Neural cell (in vitro differentiated cells): Measurements from ENCODE around the gene PPP2R2B.
A peak's percentile ranks its signal among the peaks of the same experiment; 100 is the strongest.

Source experiments
- EP300 ChIP-seq: fragments of 450-650 bp; conservative IDR thresholded peaks from 2 replicates; pipeline ENCODE4 v1.6.1; 2014; ENCODE audit warnings: antibody characterized with exemption, mild to moderate bottlenecking, moderate library complexity; ENCODE audit not compliant: poor library complexity, severe bottlenecking
- EZH2 ChIP-seq: fragments of 200-600, 300-800 bp; shearing (Covaris generic), sonication (generic); IDR thresholded peaks from 2 replicates; pipeline ENCODE4 v1.6.1; 2014; ENCODE audit warnings: antibody characterized with exemption, low read length, borderline replicate concordance, mild to moderate bottlenecking; ENCODE audit not compliant: insufficient read depth, poor library complexity, severe bottlenecking
- TF ChIP-seq, protein P1 (sequence below): fragments of 450-650 bp; IDR thresholded peaks from 2 replicates; pipeline ENCODE4 v1.5.1; 2014; ENCODE audit warnings: antibody characterized with exemption, mild to moderate bottlenecking, moderate library complexity; ENCODE audit not compliant: poor library complexity, severe bottlenecking

DNA sequence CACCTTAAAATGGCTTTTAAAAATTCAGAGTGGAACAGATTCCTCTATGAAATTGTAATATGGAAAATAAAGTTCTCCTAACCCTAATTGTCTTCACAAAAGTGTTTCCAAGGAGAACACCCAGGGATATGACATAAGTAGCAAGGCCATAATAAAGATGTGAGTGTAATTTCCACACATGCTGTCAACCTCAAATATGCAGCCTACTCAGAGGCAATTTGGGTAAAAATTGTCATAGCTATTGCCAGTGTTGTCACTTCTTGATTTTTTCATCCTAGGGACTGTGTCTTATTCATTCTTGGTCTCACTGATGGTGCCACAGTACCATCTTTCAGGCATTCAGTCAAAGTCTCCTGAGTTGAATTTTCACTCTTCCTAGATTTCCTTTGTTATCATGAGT is 100.3 kb downstream of the PPP2R2B start:
- TF ChIP-seq, protein P1, sequence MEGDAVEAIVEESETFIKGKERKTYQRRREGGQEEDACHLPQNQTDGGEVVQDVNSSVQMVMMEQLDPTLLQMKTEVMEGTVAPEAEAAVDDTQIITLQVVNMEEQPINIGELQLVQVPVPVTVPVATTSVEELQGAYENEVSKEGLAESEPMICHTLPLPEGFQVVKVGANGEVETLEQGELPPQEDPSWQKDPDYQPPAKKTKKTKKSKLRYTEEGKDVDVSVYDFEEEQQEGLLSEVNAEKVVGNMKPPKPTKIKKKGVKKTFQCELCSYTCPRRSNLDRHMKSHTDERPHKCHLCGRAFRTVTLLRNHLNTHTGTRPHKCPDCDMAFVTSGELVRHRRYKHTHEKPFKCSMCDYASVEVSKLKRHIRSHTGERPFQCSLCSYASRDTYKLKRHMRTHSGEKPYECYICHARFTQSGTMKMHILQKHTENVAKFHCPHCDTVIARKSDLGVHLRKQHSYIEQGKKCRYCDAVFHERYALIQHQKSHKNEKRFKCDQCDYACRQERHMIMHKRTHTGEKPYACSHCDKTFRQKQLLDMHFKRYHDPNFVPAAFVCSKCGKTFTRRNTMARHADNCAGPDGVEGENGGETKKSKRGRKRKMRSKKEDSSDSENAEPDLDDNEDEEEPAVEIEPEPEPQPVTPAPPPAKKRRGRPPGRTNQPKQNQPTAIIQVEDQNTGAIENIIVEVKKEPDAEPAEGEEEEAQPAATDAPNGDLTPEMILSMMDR = peak; percentile 26
- no peak for TF ChIP-seq EZH2
- peak; percentile 65 for TF ChIP-seq EP300
